Putamen (tissue), 1 donor: ENCODE measurements around the gene PMM1.

ENCODE experiments used
- DNase-seq: peaks from one replicate; pipeline ENCODE4 v3.0.0-alpha.2; 2016; ENCODE audit warnings: low spot score

Gene PMM1

DNA sequence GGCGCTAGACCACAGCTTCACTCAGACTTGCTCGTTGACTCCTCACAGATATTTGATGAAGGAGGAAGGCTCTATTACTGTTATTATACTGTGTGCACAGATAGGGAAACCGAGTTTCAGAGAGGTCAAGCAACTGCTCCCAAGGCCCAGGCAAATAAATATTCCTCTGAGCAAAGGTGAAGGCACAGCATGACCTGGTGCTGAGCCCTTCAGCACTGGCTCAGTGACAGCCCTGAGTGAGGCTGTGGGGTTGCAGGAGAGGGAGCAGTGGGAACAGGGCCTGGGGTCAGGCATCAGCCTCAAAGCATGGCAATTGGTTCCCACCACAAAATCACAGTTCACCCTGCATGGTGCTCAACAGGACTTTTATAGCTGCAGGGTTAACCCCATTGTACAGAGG is 52.4 kb downstream of the PMM1 start:
- DNase-seq, result no peak

DNA sequence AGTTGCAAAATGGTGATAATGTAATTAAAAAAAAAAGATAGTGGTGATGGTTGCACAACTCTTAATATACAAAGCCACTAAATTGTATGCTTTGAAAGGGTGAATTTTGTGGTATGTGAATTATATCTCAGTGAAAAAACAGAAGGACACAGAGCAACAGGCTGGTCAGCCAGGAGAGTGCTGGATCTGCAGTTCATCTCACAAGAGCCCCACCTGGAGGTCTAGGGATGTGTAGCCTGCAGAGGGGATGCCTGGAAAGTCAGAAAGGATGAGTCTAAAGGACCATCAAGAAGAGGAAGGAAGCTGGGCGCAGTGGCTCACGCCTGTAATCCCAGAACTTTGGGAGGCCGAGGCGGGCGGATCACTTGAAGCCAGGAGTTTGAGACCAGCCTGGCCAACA is 54.4 kb downstream of the PMM1 start:
- DNase-seq, result no peak

DNA sequence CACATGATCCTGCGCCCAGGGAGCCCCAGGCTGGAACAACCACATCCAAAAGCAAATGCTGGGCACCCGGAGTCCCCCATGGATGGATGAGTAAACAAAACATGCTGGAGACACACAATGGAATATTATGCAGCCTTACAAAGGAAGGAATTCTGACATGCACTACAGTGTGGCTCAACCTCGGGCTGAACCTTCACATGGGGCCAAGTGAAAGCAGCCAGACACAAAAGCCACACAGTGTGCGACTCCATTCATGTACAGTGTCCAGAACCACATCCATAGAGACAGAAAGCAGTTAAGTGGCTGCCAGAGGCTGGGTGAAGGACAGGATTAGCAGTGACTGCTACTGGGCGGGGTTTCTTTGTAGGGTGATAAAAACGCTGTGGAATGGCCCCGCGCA is 55.4 kb downstream of the PMM1 start:
- DNase-seq, result no peak

DNA sequence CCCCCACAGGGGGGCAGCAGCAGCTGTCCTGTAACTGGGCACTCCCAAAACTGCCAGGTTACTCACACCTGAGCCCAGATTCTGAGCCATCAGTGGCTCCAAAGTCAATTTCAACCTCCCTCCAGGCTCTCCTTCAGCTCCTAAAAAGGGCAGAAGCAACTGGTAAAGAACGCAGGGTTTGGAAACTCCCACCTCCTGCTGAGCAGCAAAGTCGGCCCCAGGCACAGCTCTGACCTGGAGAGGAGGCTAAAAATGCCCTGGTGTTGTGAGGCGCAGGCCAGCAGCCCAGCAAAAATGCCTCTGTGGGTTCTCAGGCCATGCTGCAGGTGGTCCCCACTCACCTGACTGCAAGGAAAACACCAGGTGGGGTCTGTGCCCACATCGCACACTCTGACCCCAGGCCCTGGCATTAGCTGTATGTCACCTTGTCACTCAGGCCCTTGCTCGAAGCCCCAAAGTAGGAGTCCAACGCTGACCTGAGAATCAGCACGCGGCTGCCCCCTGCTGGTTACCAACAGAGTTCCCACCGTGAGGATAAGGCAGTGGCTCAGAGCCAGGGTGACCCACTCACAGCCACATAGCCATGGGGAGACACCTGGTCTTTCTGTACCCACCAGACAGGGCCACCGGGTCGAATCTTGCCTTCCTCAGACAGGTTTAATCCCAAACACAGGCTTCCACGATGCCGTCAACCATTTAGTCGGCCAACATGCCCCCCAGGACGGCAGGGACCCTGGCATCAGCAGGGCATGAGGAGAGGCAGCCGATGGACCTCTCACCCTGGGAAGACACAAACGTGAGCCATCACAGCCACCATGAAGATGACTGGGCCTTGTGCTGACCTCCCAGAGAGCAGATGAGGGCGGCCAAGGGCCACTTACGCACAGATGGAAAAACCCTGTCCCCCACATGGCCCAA is 56.5 kb downstream of the PMM1 start:
- DNase-seq, result no peak

DNA sequence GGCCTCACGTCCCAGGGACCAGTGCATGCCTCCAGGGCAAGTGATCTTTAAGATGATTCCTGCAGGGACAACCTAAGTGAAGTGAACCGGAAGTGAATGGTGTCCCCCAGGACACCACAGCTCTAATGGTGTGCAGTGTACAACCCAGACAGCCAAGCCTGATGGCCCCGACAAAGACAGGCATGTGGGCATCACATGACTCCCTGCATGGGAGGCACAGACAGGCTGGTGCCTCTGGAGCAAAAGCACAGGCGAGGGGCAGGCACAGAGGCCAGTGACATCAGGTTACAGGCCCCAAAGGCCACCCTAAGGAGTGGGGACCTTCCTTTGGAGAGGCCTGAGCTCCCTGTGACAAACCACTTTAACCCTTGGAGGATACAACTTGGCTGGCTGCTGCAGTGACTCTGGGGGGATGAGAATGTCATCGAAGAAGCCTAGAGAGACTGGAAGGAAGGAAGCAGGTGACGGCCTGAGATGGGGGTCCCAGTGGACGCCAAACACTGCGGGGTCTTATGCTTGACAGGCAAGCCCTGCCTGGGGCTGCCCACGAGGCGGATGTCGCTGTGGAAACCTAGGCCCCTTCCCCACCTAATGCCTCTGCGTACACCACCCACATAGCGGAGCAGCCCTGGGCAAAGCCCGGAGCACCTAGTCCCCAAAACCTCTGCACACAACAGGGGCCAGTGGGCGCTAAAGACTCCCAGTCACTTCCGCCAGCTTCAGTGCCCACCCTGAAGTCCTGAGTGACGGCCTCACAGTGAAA is 57.7 kb downstream of the PMM1 start:
- no peak for DNase-seq

DNA sequence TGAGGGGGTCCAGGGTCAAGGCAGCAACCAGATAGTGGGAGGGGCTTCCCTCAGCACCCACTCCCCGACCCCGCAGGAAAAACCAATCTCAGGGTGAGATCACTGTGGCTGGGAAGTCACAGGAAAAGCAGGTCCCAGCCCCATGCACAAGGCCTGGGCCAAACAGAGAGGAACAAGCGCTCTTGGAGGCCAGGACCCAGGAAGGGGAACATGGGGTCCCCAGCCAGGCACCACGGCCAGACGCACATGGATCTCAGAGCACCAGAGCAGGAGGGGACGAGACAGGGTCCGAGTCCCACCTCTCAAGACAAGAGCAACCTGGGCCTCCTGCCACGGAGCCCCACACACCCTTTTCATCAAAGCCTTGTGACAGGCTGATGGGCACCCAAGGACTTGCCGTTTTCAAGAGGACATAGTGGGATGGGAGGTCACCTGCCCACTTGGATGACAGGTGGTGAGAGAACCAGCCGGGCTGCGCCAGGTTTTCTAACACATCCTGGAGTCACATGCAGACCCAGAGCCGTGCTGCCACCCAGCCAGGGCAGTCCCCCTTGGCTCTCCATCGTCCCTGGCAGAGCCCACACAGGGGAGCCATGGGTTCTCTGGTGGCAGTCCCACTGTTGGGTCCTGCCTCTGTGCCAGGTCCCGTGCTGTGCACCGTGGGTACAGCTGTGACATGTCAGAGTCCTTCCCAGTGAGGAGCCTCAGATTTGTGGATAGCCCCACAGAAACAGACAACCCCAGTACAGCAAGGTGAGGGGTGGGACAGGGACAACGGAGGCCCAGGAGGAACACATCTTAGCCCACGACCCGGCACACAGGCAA is 58.5 kb downstream of the PMM1 start:
- no peak for DNase-seq

DNA sequence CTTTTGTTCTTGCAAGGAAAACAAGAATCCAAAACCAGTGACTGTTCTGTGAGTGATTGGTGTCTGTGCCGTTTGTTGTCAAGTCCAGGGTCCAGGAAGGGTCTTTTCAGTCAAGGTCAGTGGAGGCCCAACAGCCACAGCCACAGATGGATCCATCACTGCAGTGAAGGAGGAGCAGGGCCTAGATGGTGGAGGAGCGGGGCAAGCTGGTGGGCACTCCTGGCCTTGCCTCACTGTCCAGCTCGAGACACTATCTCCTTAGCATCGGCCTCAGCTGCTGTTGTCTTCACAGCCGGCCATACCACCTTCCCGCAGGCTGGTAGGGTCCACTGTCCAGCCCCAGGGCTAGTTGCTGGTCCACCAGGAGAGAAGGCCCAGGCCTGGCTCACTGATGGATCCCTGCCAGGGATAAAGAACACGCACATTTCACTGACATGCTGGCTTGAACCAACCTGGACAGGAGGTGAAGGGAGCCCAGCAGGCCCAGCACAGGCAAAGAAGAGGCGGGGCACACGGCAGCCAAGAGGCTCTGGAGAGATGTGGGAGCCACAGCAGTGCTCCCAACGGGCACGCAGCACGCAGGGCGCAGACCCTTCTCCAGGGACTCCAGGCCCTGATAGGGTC is 60.6 kb downstream of the PMM1 start:
- DNase-seq, result no peak

DNA sequence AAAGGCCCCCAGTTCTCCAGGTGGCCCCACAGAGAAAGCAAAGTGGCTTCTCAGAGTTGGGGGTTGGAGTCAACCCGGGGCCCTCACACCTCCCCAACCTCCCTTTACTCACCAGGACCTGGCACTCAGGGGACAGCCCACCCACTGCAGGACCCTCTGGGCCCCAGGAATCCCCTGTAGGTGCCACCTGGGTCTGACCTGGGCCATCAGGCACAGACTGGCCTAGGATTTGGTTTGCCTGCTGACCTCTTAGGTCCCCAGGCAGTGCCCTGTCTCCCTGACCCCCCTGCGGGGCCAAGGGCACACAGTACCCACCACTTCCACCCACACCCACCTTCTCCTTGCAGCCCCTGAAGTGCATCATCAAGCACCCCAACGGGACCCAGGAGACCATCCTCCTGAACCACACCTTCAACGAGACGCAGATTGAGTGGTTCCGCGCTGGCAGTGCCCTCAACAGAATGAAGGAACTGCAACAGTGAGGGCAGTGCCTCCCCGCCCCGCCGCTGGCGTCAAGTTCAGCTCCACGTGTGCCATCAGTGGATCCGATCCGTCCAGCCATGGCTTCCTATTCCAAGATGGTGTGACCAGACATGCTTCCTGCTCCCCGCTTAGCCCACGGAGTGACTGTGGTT is 61.4 kb downstream of the PMM1 start:
- no peak for DNase-seq
